HL-60 (cell line): Measurements from ENCODE around the gene TOGARAM2.

Experiments
- CTCF ChIP-seq: IDR thresholded peaks from one replicate; pipeline ENCODE4 v1.5.1; 2011; ENCODE audit warnings: low read length, control low read depth, inconsistent platforms; ENCODE audit not compliant: insufficient read depth
- GABPA ChIP-seq: IDR thresholded peaks from 2 replicates; pipeline ENCODE4 v1.6.1; 2012; ENCODE audit warnings: low read depth
- POLR2AphosphoS5 ChIP-seq: IDR thresholded peaks from 2 replicates; pipeline ENCODE4 v1.6.1; 2012; ENCODE audit warnings: low read depth

GRCh38 chr2:28979041-28979440 is 2.1 kb upstream of the TOGARAM2 start:
- TF ChIP-seq CTCF (no peak), POLR2AphosphoS5 (no peak), GABPA (no peak)
